Measurements from ENCODE around the gene CASZ1. TPM values are rescaled to one million over a fixed set of nuclear protein-coding genes. Genes with fewer than 3 reads are reported as not detected.

The CASZ1 gene
- total and polyA plus RNA-seq, 9 of the 15 experiments (the other 6 are each of a cell fraction or from before 2014, with no cell fraction given): 0.01 to 4.0 (median 0.76) TPM; not detected in 1

DNA sequence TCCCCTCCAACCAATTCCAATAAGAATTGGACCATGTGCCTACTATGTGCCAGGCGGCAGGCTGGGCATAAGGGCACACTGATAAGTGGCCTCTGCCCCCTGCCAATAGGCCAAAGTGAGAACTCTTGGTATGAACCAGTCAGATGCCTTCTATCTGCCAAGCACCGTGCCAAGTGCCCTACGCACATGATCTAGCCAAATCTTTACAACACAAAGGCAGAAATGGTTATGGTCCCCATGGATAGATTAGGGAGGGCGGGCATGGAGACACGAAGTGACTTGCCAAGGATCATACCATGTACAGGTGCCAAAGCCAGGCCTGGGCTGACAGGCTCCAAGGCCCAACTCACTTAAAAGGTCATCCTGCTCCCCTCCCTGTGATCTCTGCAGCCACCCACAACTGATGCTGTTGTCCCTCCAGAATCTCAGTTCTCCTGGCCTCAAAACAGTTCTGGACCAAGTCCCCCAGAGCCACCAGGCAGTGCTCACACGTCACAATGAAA, 32.1 kb downstream of the CASZ1 start:
- 2% methylated on average over 6 of the region's 6 CpGs for WGBS (ENCODE audit: insufficient coverage, low coverage, missing lambda C conversion rate)
- no peak overlapping the region for H3K4me3 ChIP-seq
- no peaks in the 10 kb centered on the region; a peak in 1 of 5 replicates for H3K4me1 ChIP-seq (replicated peaks in 1 of 2; ENCODE audit: control insufficient read depth in 2 of 2, insufficient read depth in 2 of 2, low read length in 2 of 2)
- no peak overlapping the region for H3K4me2 ChIP-seq (ENCODE audit: insufficient read depth, low read length)
- intact Hi-C loops (cut with micrococcal nuclease) (no loop called here), in situ Hi-C loops (cut with MboI) (no loop called here)
- H3K9ac ChIP-seq (ENCODE audit: insufficient read depth in 1 of 2, low read depth in 2 of 2, low read length in 2 of 2): no peak overlapping the region
- no peak for ATAC-seq
- no peak overlapping the region for H3K27ac ChIP-seq (ENCODE audit: extremely low read depth, low read depth, low read length)
- FAIRE-seq: no peak
- no TSS peak for BruUV-seq (replicated peaks)
- ChIA-PET POLR2A (interaction anchor here (0.5 kb wide), 1 partner anchor 22 kb away, joined by 3 read pairs; no protein-coding TSS in a partner anchor), CTCF (ENCODE audit: low intra/inter-chr PET ratio) (no interaction called here)
- DNase-seq (ENCODE audit: extremely low read depth in 1 of 4, low spot score in 3 of 4): no peak
- H3K27me3 ChIP-seq (ENCODE audit: control insufficient read depth in 2 of 2, insufficient read depth in 2 of 2, low read length in 2 of 2): peaks cover 69 to 98% of the 10 kb centered on the region in 2 experiments
- H4K20me1 ChIP-seq (replicated peaks; ENCODE audit: control insufficient read depth, insufficient read depth, low read length): peaks cover 27% of the 10 kb centered on the region
- H3K9me3 ChIP-seq (replicated peaks; ENCODE audit: control insufficient read depth, insufficient read depth, low read depth, low read length): no peaks in the 10 kb centered on the region
- no peak for TF ChIP-seq POLR3A (IDR thresholded peaks at IDR 0.05; ENCODE audit: borderline replicate concordance, extremely low read depth, insufficient read depth, insufficient read length)
- no peaks in the 10 kb centered on the region for H3K9me1 ChIP-seq (ENCODE audit: control insufficient read depth, insufficient read depth, low read length)
- H3K36me3 ChIP-seq (ENCODE audit: control insufficient read depth, insufficient read depth, low read length): no peaks in the 10 kb centered on the region
- no peak overlapping the region for H2AFZ ChIP-seq (ENCODE audit: low read depth, low read length)
- H3K79me2 ChIP-seq (ENCODE audit: control insufficient read depth, insufficient read depth, low read length): no peaks in the 10 kb centered on the region

DNA sequence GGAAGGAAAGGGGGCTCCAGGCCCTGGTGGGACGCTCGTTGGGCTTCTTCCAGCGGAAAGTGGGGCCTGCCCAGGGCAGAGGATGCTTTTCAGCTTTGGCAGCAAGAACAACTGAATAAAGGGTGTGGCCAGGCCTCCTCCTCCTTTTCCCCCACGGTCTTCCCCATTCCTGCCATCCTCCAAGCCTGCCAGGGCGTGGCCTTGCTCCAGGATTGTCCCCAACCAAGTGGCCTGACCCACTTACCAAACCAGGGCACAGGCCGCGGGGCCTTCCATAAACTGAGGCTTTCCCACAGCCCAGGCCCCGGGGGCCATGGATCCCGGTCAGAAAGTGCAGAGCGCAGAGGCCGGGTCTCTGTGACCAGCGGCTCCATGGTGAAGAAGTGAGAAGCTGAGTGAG, 33.6 kb downstream of the CASZ1 start:
- in situ Hi-C loops (cut with MboI): no loop called here
- no peaks in the 10 kb centered on the region for H3K79me2 ChIP-seq (ENCODE audit: control insufficient read depth, insufficient read depth, low read length)
- TF ChIP-seq NCOA4 (IDR thresholded peaks at IDR 0.05; ENCODE audit: partially characterized antibody) (no peak), ARID1B (IDR thresholded peaks at IDR 0.05) (no peak), FOSL1 (tag; conservative IDR thresholded peaks at IDR 0.05) (no peak), ZNF589 (CRISPR knock-in tag; IDR thresholded peaks at IDR 0.05; ENCODE audit: low read depth) (no peak), ZEB2 (IDR thresholded peaks at IDR 0.05) (no peak), GATAD2A (IDR thresholded peaks at IDR 0.05) (no peak)
- no peak for FAIRE-seq
- H3K36me3 ChIP-seq (ENCODE audit: control insufficient read depth, insufficient read depth, low read length): no peaks in the 10 kb centered on the region
- peaks cover 73 to 98% of the 10 kb centered on the region in 2 experiments for H3K27me3 ChIP-seq (ENCODE audit: control insufficient read depth in 2 of 2, insufficient read depth in 2 of 2, low read length in 2 of 2)
- H3K27ac ChIP-seq (ENCODE audit: extremely low read depth, low read depth, low read length): no peak overlapping the region
- H3K4me3 ChIP-seq: no peak overlapping the region
- no peaks in the 10 kb centered on the region; a peak in 1 of 5 replicates for H3K4me1 ChIP-seq (replicated peaks in 1 of 2; ENCODE audit: control insufficient read depth in 2 of 2, insufficient read depth in 2 of 2, low read length in 2 of 2)
- no peak for DNase-seq (ENCODE audit: extremely low read depth in 1 of 4, low spot score in 3 of 4)
- no peak overlapping the region for H3K4me2 ChIP-seq (ENCODE audit: insufficient read depth, low read length)
- H3K9me3 ChIP-seq (replicated peaks; ENCODE audit: control insufficient read depth, insufficient read depth, low read depth, low read length): no peaks in the 10 kb centered on the region
- under 1% methylated on average over 12 of the region's 12 CpGs for WGBS (ENCODE audit: insufficient coverage, low coverage, missing lambda C conversion rate)
- H3K9ac ChIP-seq (ENCODE audit: insufficient read depth in 1 of 2, low read depth in 2 of 2, low read length in 2 of 2): no peak overlapping the region
- no TSS peak for BruUV-seq (replicated peaks)
- no peak for ATAC-seq
- ChIA-PET POLR2A (no interaction called here), CTCF (ENCODE audit: low intra/inter-chr PET ratio) (no interaction called here)
- H2AFZ ChIP-seq (ENCODE audit: low read depth, low read length): no peak overlapping the region
- peaks cover 27% of the 10 kb centered on the region for H4K20me1 ChIP-seq (replicated peaks; ENCODE audit: control insufficient read depth, insufficient read depth, low read length)
- intact Hi-C loops (cut with micrococcal nuclease): no loop called here
- H3K9me1 ChIP-seq (ENCODE audit: control insufficient read depth, insufficient read depth, low read length): no peaks in the 10 kb centered on the region
